Natural killer cell (primary cell): ENCODE results near the gene HUNK. TPM values are rescaled to one million over a fixed set of nuclear protein-coding genes. Genes with fewer than 3 reads are reported as not detected.

Source experiments
- ATAC-seq, 3 donors: fragments of 150-1000 bp in 2 of 3; fragments of 200-7000 bp in 1 of 3; cut with Tn5 transposase; 1 replicate in 1 of 3; 2 replicates in 2 of 3; pipeline ENCODE4 v1.10.0; 2021; ENCODE audit warnings: mild to moderate bottlenecking in 2 of 3, moderate library complexity in 2 of 3
- DNase-seq, 2 donors: peaks; one replicate each; pipeline versions ENCODE4 v3.0.0 to v3.0.0-alpha.2; 2013 to 2021; ENCODE audit warnings: mixed read lengths in 1 of 2
- H3K27ac ChIP-seq: one replicate; pipeline ENCODE4 v1.5.1; 2013; ENCODE audit warnings: mild to moderate bottlenecking, low read length
- H3K27me3 ChIP-seq: one replicate; pipeline ENCODE4 v1.6.1; 2013; ENCODE audit warnings: low read length; ENCODE audit not compliant: control insufficient read depth, insufficient read depth
- H3K36me3 ChIP-seq: one replicate; pipeline ENCODE4 v1.6.1; 2013; ENCODE audit warnings: low read length; ENCODE audit not compliant: control insufficient read depth, insufficient read depth
- H3K4me1 ChIP-seq: one replicate; pipeline ENCODE4 v1.6.1; 2013; ENCODE audit warnings: low read length; ENCODE audit not compliant: control insufficient read depth, insufficient read depth
- H3K4me3 ChIP-seq: one replicate; pipeline ENCODE4 v1.5.1; 2013; ENCODE audit warnings: low read length
- H3K9me3 ChIP-seq: one replicate; pipeline ENCODE4 v1.6.1; 2013; ENCODE audit warnings: low read length; ENCODE audit not compliant: control insufficient read depth, insufficient read depth
- H3K27ac Mint-ChIP-seq, 2 donors: one replicate each; pipeline ENCODE4 v1.8.0; 2022; ENCODE audit warnings: mild to moderate bottlenecking in 2 of 2, mixed read lengths in 2 of 2, moderate library complexity in 1 of 2
- H3K27me3 Mint-ChIP-seq, 2 donors: one replicate each; pipeline ENCODE4 v1.8.0; 2022; ENCODE audit warnings: low read depth in 2 of 2, mixed read lengths in 2 of 2
- H3K36me3 Mint-ChIP-seq: one replicate; pipeline ENCODE4 v1.8.0; 2022; ENCODE audit warnings: mixed read lengths
- H3K4me1 Mint-ChIP-seq, 2 donors: one replicate each; pipeline ENCODE4 v1.8.0; 2022; ENCODE audit warnings: mixed read lengths in 2 of 2
- H3K4me3 Mint-ChIP-seq: one replicate; pipeline ENCODE4 v1.8.0; 2022; ENCODE audit warnings: mild to moderate bottlenecking, moderate library complexity, mixed read lengths
- H3K9me3 Mint-ChIP-seq, 2 donors: one replicate each; pipeline ENCODE4 v1.8.0; 2022; ENCODE audit warnings: mixed read lengths in 2 of 2
- WGBS: methylation state at CpG from one replicate; pipeline ENCODE4 v1.1.7; 2013; ENCODE audit warnings: missing lambda C conversion rate; ENCODE audit not compliant: insufficient coverage; 5-methylcytosine and 5-hydroxymethylcytosine counted together
- intact Hi-C: fragments of 100-400 bp; cut with micrococcal nuclease; formaldehyde crosslinking; loops from one replicate; pipeline ENCODE4 v1.14.2; 2022
- total RNA-seq, 4 donors: library from RNA; stranded (reverse); fragments of 120-200 nt in 1 of 4; gene quantifications; one replicate each; pipeline versions ENCODE4 v1.2.3 to v1.2.4, GENCODE V29; 2013 to 2022
- TF ChIP-seq, protein P1 (sequence below): fragments of 200-600 bp; IDR thresholded peaks from one replicate; pipeline ENCODE4 v1.8.0; 2022; ENCODE audit warnings: antibody characterized with exemption

HUNK gene
- not detected for total RNA-seq
- total RNA-seq (2013): 0.02 TPM

DNA sequence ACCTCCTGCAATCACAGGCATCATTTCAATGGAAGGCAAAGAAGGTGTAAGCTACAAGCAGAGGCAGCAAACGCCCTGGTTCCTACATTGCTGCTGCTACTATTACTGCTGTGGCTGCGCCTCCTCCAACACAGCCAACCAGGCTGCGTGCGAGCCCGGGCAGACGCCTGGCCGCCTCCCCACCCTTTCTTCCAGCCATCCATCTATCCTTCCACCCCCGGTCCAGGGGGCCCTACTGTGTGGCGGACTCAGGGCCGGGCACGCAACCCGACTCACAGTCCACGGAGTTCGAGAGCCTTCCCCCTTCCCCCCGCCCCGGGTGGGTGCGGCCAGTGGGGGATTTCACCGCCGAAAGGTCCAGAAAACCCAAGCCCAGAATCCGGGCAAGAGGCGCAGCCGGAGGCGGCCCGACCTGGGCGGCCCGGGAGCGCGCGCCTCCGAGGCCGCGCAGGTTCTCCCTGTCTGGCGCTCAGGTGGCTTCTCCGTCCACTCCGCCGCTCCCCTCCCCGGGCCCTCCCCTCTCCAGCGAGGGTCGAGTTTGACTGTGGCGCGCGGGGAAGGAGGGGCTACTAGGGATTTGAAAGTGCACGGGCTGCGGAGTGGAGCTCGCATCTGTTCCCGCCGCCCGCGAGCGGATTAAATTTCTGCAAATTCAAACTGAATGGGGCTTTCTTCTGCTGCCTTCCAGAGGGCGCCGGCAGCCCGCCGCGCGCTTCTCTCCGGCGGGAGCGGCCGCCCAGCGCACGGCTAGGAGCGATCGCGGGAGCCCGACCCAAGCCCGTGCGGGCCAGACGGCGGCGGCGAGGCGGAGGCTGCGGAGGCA lies at the start of gene HUNK:
Gene HUNK, plus strand, starts transcription at position 569 of the 823 bp plus-strand sequence. CDS start 655 bp downstream, outside the sequence.
- no peaks in the 10 kb centered on the region for H3K36me3 Mint-ChIP-seq
- intact Hi-C loops: no loop called here
- DNase-seq: no peak
- Histone ChIP-seq H3K4me1 (peaks cover 3% of the 10 kb centered on the region), H3K36me3 (no peaks in the 10 kb centered on the region), H3K27ac (no peak within 1 kb of the TSS), H3K27me3 (peaks cover 14% of the 10 kb centered on the region), H3K9me3 (no peaks in the 10 kb centered on the region), H3K4me3 (no peak within 1 kb of the TSS)
- no peaks in the 10 kb centered on the region for H3K4me1 Mint-ChIP-seq
- ATAC-seq: no peak
- WGBS: 2% methylated on average over 73 of the region's 74 CpGs
- no peaks in the 10 kb centered on the region for H3K9me3 Mint-ChIP-seq
- TF ChIP-seq, protein P1, sequence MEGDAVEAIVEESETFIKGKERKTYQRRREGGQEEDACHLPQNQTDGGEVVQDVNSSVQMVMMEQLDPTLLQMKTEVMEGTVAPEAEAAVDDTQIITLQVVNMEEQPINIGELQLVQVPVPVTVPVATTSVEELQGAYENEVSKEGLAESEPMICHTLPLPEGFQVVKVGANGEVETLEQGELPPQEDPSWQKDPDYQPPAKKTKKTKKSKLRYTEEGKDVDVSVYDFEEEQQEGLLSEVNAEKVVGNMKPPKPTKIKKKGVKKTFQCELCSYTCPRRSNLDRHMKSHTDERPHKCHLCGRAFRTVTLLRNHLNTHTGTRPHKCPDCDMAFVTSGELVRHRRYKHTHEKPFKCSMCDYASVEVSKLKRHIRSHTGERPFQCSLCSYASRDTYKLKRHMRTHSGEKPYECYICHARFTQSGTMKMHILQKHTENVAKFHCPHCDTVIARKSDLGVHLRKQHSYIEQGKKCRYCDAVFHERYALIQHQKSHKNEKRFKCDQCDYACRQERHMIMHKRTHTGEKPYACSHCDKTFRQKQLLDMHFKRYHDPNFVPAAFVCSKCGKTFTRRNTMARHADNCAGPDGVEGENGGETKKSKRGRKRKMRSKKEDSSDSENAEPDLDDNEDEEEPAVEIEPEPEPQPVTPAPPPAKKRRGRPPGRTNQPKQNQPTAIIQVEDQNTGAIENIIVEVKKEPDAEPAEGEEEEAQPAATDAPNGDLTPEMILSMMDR: no peak
- peaks cover 38 to 63% of the 10 kb centered on the region in 2 donors for H3K27me3 Mint-ChIP-seq
- H3K4me3 Mint-ChIP-seq: peak within 1 kb of the TSS; percentile 52
- H3K27ac Mint-ChIP-seq: no peak within 1 kb of the TSS

DNA sequence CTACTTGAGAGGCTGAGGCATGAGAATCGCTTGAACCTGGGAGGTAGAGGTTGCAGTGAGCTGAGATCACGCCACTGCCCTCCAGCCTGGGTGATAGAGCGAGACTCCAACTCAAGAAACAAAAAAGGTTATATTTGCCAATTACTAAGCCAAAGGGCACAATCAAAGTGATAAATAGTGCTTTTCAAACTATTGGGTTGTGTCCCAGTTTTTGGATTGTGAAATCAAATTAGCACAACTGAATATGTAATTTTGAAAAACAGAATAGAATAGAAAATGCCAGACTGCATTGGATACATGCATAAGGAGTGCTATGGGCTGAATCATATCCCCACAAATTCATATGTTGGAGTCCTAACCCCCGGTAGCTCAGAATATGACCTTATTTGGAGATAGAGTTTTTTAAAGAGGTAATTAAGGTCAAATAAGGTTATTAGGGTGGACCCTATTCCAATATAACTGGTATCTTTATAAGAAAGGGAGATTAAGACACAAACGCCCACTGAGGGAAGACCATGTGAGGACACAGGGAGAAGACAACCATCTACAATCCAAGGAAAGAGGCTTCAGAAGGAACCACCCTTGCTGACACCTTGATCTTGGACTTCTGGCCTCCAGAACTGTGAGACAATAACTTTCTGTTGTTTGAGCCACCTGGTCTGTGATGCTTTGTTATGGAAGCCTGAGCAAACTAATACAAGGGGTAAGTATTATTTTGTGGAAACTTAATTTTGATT lies 42.9 kb upstream of the HUNK start:
- TF ChIP-seq, protein P1: no peak
- Histone ChIP-seq H3K27ac (no peak overlapping the region), H3K4me3 (no peak overlapping the region), H3K4me1 (no peaks in the 10 kb centered on the region), H3K36me3 (no peaks in the 10 kb centered on the region), H3K9me3 (no peaks in the 10 kb centered on the region), H3K27me3 (no peaks in the 10 kb centered on the region)
- H3K4me1 Mint-ChIP-seq: no peaks in the 10 kb centered on the region
- peaks cover 9 to 17% of the 10 kb centered on the region in 2 donors for H3K27me3 Mint-ChIP-seq
- H3K9me3 Mint-ChIP-seq: no peaks in the 10 kb centered on the region
- ATAC-seq: no peak
- H3K36me3 Mint-ChIP-seq: no peaks in the 10 kb centered on the region
- 82% methylated on average over 2 of the region's 5 CpGs for WGBS
- DNase-seq: no peak
- no peak overlapping the region for H3K27ac Mint-ChIP-seq
- H3K4me3 Mint-ChIP-seq: no peak overlapping the region
- intact Hi-C loops: no loop called here

GRCh38 chr21:31830701-31831100 lies 42.1 kb upstream of the HUNK start:
- no peak for DNase-seq
- Mint-ChIP-seq H3K36me3 (no peaks in the 10 kb centered on the region), H3K27ac (no peak overlapping the region), H3K4me1 (no peaks in the 10 kb centered on the region), H3K4me3 (no peak overlapping the region), H3K27me3 (peaks cover 9 to 19% of the 10 kb centered on the region in 2 donors), H3K9me3 (no peaks in the 10 kb centered on the region)
- H3K27ac ChIP-seq: no peak overlapping the region
- H3K36me3 ChIP-seq: no peaks in the 10 kb centered on the region
- WGBS: 60% methylated on average over 2 of the region's 4 CpGs
- H3K4me1 ChIP-seq: no peaks in the 10 kb centered on the region
- TF ChIP-seq, protein P1: no peak
- ATAC-seq: no peak
- intact Hi-C loops: no loop called here
- H3K9me3 ChIP-seq: no peaks in the 10 kb centered on the region
- H3K4me3 ChIP-seq: no peak overlapping the region
- H3K27me3 ChIP-seq: no peaks in the 10 kb centered on the region
